ENCODE results near the gene ADORA2B.

Gene ADORA2B

DNA sequence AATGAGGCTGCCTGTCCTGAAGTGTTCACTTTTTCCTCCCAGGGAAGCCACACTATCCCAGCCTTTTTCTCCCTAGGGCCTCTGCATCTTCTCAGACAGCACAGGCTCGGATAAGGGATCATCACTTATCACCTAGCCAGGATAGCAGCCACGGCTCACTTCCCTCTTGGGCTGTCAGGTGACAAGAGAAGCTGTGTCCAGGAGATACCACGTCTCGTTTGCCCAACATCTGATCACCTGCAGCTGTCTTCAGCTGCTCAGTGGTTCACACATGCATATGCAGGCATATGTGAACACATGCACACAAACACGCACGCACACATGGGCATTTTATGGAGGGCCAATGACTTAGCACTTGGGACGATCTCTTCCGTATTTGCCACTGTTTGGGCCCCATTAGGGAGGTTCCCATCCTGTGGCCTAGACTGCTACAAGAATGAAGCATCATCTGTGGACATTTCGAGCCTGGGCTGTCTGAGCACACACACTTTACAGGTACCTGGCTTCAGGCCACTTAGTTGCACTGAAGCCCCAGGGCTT, 32.4 kb upstream of the ADORA2B start:
- Histone ChIP-seq H3K4me3 (ENCODE audit: low read depth, low read length) (no peak overlapping the region), H3K36me3 (ENCODE audit: control insufficient read depth, insufficient read depth, low read length) (no peaks in the 10 kb centered on the region), H3K27ac (ENCODE audit: low read depth, low read length) (no peak overlapping the region), H3K9me3 (ENCODE audit: control insufficient read depth, insufficient read depth, low read length) (no peaks in the 10 kb centered on the region), H3K27me3 (ENCODE audit: control insufficient read depth, insufficient read depth, low read length) (no peaks in the 10 kb centered on the region), H3K4me1 (ENCODE audit: control insufficient read depth, insufficient read depth, low read length) (peaks cover 10% of the 10 kb centered on the region; the same call in 1 of the 2 replicates), H3K9ac (ENCODE audit: low read depth, low read length) (no peak overlapping the region)

DNA sequence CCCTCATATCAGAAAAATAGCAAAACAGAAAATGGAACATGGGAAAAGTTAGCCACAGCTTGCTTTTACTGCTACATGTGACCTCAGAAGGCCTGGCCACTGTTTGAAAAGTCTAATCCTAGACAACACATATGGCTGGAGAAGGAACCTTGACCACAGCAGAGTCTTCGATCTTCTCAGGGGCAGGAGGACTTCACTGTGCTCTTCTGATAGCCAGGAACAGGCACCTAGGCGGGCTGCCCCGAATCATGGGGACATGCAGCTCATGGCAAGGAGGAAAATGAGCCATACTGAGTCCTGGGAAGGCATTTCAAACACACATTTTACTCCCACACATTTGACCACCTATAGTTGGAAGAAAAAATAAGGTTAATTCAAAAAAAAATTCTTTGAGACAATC, 31.1 kb upstream of the ADORA2B start:
- no peaks in the 10 kb centered on the region for H3K9me3 ChIP-seq (ENCODE audit: control insufficient read depth, insufficient read depth, low read length)
- H3K9ac ChIP-seq (ENCODE audit: low read depth, low read length): no peak overlapping the region
- no peak overlapping the region for H3K4me3 ChIP-seq (ENCODE audit: low read depth, low read length)
- H3K27me3 ChIP-seq (ENCODE audit: control insufficient read depth, insufficient read depth, low read length): no peaks in the 10 kb centered on the region
- H3K36me3 ChIP-seq (ENCODE audit: control insufficient read depth, insufficient read depth, low read length): no peaks in the 10 kb centered on the region
- H3K4me1 ChIP-seq (ENCODE audit: control insufficient read depth, insufficient read depth, low read length): peaks cover 4% of the 10 kb centered on the region; the same call in 1 of the 2 replicates
- H3K27ac ChIP-seq (ENCODE audit: low read depth, low read length): no peak overlapping the region

DNA sequence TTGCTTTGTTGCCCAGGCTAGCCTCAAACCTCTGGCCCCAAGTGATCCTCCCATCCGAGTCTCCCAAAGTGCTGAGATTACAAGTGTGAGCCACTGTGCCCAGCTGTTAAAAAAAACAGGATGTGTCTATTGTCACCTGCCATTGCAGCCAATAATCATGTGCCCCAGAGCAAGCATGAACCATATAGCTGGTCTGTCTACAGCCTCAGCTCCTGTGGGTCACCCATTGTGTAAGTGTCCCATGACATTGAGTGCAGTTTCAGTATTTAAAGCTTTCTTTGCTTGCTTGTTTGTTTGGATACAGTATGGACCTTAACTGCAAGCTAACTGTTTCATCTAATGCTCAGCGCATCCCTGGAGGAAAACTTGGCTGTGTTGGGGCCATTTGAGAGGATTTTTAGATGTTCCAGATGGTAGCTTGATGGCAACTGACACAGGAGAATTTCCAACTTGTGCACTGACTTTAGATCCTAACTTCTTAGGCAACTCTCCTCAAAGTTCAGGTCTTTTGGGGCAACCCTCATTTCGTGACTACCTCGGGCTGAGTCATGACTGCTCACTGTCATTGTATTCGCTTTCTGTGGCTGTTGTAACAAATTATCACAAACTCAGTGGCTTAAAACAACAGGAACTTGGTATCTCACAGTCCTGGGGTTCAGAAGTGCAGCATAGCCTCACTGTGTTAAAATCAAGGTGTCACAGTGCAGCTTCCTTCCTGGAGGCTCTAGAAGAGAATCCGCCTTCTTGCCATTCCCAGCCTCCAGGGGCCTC, 30.3 kb upstream of the ADORA2B start:
- Histone ChIP-seq H3K27ac (ENCODE audit: low read depth, low read length) (no peak overlapping the region), H3K9me3 (ENCODE audit: control insufficient read depth, insufficient read depth, low read length) (no peaks in the 10 kb centered on the region), H3K4me3 (ENCODE audit: low read depth, low read length) (no peak overlapping the region), H3K27me3 (ENCODE audit: control insufficient read depth, insufficient read depth, low read length) (no peaks in the 10 kb centered on the region), H3K4me1 (ENCODE audit: control insufficient read depth, insufficient read depth, low read length) (no peaks in the 10 kb centered on the region), H3K36me3 (ENCODE audit: control insufficient read depth, insufficient read depth, low read length) (no peaks in the 10 kb centered on the region), H3K9ac (ENCODE audit: low read depth, low read length) (no peak overlapping the region)

DNA sequence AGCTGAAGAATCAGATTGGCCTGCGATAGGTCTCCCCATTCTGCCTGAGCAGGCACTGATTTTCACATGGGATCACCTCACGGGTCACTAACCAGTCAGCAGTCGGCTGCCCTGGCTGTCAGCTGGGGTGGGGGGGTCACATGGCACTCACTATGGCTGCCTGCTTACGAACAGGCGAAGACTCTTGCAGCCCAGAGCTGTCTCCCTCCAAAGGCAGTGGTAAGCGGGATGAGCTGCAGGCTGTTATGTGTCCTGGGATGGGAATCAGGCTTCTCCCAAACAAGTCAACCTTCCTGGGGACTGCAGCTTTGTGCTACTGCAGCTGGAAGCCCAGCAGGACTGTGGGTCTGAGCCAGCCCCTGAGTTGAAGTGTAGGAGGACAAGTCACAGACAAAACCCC, 29.0 kb upstream of the ADORA2B start:
- Histone ChIP-seq H3K27ac (ENCODE audit: low read depth, low read length) (no peak overlapping the region), H3K36me3 (ENCODE audit: control insufficient read depth, insufficient read depth, low read length) (no peaks in the 10 kb centered on the region), H3K9me3 (ENCODE audit: control insufficient read depth, insufficient read depth, low read length) (no peaks in the 10 kb centered on the region), H3K9ac (ENCODE audit: low read depth, low read length) (no peak overlapping the region), H3K4me1 (ENCODE audit: control insufficient read depth, insufficient read depth, low read length) (no peaks in the 10 kb centered on the region), H3K27me3 (ENCODE audit: control insufficient read depth, insufficient read depth, low read length) (no peaks in the 10 kb centered on the region), H3K4me3 (ENCODE audit: low read depth, low read length) (no peak overlapping the region)

DNA sequence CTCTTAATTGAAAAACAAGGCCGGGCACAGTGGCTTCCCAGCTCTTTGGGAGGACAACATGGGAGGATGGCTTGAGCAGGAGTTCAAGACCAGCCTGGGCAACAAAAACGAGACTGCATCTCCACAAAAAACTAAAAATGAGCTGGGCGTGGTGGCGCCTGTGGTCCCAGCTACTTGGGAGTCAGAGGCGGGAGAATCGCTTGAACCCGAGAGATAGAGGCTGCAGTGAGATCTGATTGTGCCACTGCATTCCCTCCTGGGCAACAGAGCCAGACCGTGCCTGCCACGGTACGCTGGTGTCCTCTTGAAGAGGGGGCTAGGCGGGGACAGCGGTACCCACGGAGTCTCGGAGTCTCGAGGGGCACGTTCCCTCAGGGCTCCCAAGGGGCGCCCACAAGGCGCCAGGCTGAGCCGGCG, 27.9 kb upstream of the ADORA2B start:
- Histone ChIP-seq H3K9me3 (ENCODE audit: control insufficient read depth, insufficient read depth, low read length) (no peaks in the 10 kb centered on the region), H3K27ac (ENCODE audit: low read depth, low read length) (no peak overlapping the region), H3K4me1 (ENCODE audit: control insufficient read depth, insufficient read depth, low read length) (no peaks in the 10 kb centered on the region), H3K9ac (ENCODE audit: low read depth, low read length) (no peak overlapping the region), H3K36me3 (ENCODE audit: control insufficient read depth, insufficient read depth, low read length) (no peaks in the 10 kb centered on the region), H3K4me3 (ENCODE audit: low read depth, low read length) (no peak overlapping the region), H3K27me3 (ENCODE audit: control insufficient read depth, insufficient read depth, low read length) (no peaks in the 10 kb centered on the region)

DNA sequence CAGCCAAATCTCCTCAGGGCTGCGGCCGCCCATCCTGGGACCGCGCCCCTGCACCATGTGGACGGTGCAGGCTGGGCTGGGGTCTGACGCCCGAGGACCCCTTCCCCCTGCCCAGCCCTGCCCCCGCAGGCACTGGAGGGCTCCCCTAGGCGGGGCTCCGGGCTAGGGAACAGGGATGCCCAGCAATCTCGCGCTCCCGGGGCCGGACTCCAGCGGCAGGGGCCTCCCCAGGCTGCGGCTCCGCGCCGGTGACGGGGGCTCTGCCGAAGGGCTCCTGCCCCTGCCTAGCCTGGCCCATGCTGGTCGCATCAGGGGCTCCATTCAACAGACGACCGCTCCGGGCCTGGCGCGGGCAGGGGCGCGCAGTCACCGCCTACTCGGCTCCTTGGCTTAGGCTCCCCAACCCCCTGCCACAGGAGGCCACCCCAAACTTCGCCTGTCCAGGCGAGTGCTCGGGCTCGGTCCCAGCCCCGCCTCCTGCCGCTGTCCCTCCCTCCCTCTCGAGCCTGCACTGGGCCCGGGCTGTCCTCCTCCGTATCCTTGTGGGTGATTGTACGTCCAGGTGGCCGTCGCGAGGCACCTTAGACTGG, 27.4 kb upstream of the ADORA2B start:
- Histone ChIP-seq H3K9ac (ENCODE audit: low read depth, low read length) (no peak overlapping the region), H3K36me3 (ENCODE audit: control insufficient read depth, insufficient read depth, low read length) (no peaks in the 10 kb centered on the region), H3K27ac (ENCODE audit: low read depth, low read length) (no peak overlapping the region), H3K9me3 (ENCODE audit: control insufficient read depth, insufficient read depth, low read length) (no peaks in the 10 kb centered on the region), H3K4me1 (ENCODE audit: control insufficient read depth, insufficient read depth, low read length) (no peaks in the 10 kb centered on the region), H3K27me3 (ENCODE audit: control insufficient read depth, insufficient read depth, low read length) (no peaks in the 10 kb centered on the region), H3K4me3 (ENCODE audit: low read depth, low read length) (no peak overlapping the region)

DNA sequence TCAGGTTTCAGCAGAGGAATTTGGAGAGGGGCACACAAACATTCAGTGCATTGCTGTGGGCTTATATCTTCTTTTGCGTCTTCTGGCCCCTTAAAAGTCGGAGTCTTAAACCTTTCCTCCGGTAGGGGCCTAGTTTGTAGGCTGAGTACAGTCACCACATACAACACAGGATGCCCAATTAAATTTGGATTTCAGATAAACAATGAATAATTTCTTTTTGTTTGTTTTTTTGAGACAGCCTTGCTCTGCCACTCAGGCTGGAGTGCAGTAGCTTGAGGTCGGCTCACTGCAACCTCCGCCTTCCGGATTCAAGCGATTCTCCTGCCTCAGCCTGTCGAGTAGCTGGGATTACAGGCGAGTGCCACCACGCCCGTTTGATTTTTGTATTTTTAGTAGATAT, 26.7 kb upstream of the ADORA2B start:
- Histone ChIP-seq H3K9me3 (ENCODE audit: control insufficient read depth, insufficient read depth, low read length) (no peaks in the 10 kb centered on the region), H3K4me1 (ENCODE audit: control insufficient read depth, insufficient read depth, low read length) (no peaks in the 10 kb centered on the region), H3K27ac (ENCODE audit: low read depth, low read length) (no peak overlapping the region), H3K9ac (ENCODE audit: low read depth, low read length) (no peak overlapping the region), H3K36me3 (ENCODE audit: control insufficient read depth, insufficient read depth, low read length) (no peaks in the 10 kb centered on the region), H3K4me3 (ENCODE audit: low read depth, low read length) (no peak overlapping the region), H3K27me3 (ENCODE audit: control insufficient read depth, insufficient read depth, low read length) (no peaks in the 10 kb centered on the region)

DNA sequence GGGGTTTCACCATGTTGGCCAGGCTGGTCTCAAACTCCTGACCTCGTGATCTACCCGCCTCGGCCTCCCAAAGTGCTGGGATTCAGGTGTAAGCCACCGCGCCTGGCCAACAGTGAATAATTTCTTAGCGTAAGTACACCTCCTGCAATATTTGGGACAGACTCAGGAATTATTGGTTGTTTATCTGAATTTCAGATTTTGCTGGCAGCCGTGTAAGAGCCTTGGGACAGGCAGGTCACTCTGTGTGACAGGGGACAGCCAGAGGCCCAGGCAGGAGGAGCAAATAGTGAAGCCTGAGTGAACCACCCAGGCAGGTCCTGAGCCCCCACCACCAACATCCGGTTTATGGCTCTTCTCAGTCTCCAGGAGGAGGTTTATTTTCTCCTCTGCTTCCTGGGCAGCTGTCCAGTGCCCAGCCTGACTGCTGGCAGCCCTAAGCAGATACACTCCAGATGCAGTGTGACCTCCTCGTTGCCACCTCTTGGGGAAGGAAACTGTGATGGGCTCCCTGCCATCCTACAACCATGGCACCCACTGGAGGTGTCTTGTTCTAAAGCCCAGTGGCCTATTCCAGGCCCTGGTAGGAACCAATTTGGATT, 26.2 kb upstream of the ADORA2B start:
- H3K4me1 ChIP-seq (ENCODE audit: control insufficient read depth, insufficient read depth, low read length): no peaks in the 10 kb centered on the region

DNA sequence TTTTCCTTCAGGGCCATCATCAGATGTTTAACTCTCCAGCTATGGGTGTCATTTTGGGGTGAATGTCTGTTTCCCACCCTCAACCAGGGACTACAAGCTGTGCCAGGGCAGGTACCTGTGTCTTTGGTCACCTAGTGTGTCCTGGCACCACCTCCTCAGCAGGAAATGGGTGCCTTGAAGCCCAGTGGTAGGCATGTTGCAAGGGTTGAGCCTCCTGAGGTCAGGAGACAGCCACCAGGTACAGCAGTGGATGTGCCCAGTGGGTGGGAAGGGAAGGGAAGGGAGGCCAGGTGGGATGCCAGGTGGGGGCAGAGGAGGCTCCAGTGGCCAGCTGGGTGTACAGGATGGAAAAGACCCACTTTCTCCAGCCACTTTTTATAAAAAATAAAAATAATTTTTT, 25.5 kb upstream of the ADORA2B start:
- Histone ChIP-seq H3K9ac (ENCODE audit: low read depth, low read length) (no peak overlapping the region), H3K27me3 (ENCODE audit: control insufficient read depth, insufficient read depth, low read length) (no peaks in the 10 kb centered on the region), H3K4me3 (ENCODE audit: low read depth, low read length) (no peak overlapping the region), H3K9me3 (ENCODE audit: control insufficient read depth, insufficient read depth, low read length) (no peaks in the 10 kb centered on the region), H3K36me3 (ENCODE audit: control insufficient read depth, insufficient read depth, low read length) (no peaks in the 10 kb centered on the region), H3K27ac (ENCODE audit: low read depth, low read length) (no peak overlapping the region), H3K4me1 (ENCODE audit: control insufficient read depth, insufficient read depth, low read length) (no peaks in the 10 kb centered on the region)

More for the DNA sequence above, 26.2 kb upstream of the ADORA2B start:
- Histone ChIP-seq H3K27me3 (ENCODE audit: control insufficient read depth, insufficient read depth, low read length) (no peaks in the 10 kb centered on the region), H3K9ac (ENCODE audit: low read depth, low read length) (no peak overlapping the region), H3K9me3 (ENCODE audit: control insufficient read depth, insufficient read depth, low read length) (no peaks in the 10 kb centered on the region), H3K36me3 (ENCODE audit: control insufficient read depth, insufficient read depth, low read length) (no peaks in the 10 kb centered on the region), H3K4me3 (ENCODE audit: low read depth, low read length) (no peak overlapping the region), H3K27ac (ENCODE audit: low read depth, low read length) (no peak overlapping the region)

DNA sequence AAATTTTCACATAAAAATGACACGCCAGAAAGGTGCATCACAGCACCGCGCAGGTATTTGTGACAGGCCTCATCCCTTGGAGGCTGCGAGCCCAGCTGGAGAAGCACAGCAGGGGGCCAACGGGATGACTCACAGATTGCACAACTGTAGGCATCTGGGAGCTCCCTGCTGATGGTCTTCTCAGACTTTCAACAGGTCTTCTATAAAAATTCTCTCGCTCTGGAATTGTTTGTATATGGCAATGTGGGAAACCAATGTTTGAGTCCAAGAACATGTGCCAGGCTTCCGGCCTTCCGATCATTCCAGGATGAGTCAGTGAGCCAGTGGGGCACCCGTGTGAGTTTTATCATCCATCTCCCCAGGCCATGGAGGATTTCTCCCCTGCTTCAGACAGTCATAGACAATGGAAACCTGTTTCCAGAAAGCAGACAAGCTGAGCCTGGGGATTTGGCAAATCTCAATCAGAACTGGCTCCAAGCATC, 24.1 kb upstream of the ADORA2B start:
- H3K36me3 ChIP-seq (ENCODE audit: control insufficient read depth, insufficient read depth, low read length): no peaks in the 10 kb centered on the region
- no peaks in the 10 kb centered on the region for H3K9me3 ChIP-seq (ENCODE audit: control insufficient read depth, insufficient read depth, low read length)
- H3K27me3 ChIP-seq (ENCODE audit: control insufficient read depth, insufficient read depth, low read length): no peaks in the 10 kb centered on the region
- no peaks in the 10 kb centered on the region for H3K4me1 ChIP-seq (ENCODE audit: control insufficient read depth, insufficient read depth, low read length)
- no peak overlapping the region for H3K27ac ChIP-seq (ENCODE audit: low read depth, low read length)
- H3K9ac ChIP-seq (ENCODE audit: low read depth, low read length): no peak overlapping the region
- no peak overlapping the region for H3K4me3 ChIP-seq (ENCODE audit: low read depth, low read length)

DNA sequence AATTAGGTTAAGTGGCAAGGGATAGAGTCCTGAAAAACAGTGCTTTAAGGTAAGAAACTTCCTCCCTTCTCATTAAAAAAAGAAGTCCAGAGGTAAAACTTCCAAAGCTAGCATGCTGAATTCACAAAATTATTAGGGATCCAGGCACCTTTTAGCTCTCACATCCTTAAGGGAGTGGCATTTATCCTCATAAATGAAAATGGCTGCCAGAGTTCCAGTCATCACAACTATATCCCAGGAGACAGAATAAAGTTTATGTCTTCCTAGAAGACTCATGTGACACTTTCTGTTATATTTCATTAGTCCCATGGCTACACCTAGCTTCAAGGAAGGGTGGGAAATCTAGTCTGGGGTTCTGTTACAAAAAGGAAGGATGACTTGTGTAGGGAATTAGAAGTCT, 23.3 kb upstream of the ADORA2B start:
- no peak overlapping the region for H3K9ac ChIP-seq (ENCODE audit: low read depth, low read length)
- no peaks in the 10 kb centered on the region for H3K36me3 ChIP-seq (ENCODE audit: control insufficient read depth, insufficient read depth, low read length)
- no peaks in the 10 kb centered on the region for H3K9me3 ChIP-seq (ENCODE audit: control insufficient read depth, insufficient read depth, low read length)
- no peaks in the 10 kb centered on the region for H3K27me3 ChIP-seq (ENCODE audit: control insufficient read depth, insufficient read depth, low read length)
- no peaks in the 10 kb centered on the region for H3K4me1 ChIP-seq (ENCODE audit: control insufficient read depth, insufficient read depth, low read length)
- no peak overlapping the region for H3K4me3 ChIP-seq (ENCODE audit: low read depth, low read length)
- H3K27ac ChIP-seq (ENCODE audit: low read depth, low read length): no peak overlapping the region

All from HUES48 (cell line).